ENCODE results near the gene TNFSF9. TPM values are rescaled to one million over a fixed set of nuclear protein-coding genes. Genes with fewer than 3 reads are reported as not detected.
"Not testable (repeated sequence)": the region's sequence is repeated elsewhere in the genome, so short reads cannot be mapped to it uniquely, and the experiment has no call there.

The TNFSF9 gene
- polyA plus RNA-seq, 4 donors = 0.17 to 0.53 (median 0.35) TPM

DNA sequence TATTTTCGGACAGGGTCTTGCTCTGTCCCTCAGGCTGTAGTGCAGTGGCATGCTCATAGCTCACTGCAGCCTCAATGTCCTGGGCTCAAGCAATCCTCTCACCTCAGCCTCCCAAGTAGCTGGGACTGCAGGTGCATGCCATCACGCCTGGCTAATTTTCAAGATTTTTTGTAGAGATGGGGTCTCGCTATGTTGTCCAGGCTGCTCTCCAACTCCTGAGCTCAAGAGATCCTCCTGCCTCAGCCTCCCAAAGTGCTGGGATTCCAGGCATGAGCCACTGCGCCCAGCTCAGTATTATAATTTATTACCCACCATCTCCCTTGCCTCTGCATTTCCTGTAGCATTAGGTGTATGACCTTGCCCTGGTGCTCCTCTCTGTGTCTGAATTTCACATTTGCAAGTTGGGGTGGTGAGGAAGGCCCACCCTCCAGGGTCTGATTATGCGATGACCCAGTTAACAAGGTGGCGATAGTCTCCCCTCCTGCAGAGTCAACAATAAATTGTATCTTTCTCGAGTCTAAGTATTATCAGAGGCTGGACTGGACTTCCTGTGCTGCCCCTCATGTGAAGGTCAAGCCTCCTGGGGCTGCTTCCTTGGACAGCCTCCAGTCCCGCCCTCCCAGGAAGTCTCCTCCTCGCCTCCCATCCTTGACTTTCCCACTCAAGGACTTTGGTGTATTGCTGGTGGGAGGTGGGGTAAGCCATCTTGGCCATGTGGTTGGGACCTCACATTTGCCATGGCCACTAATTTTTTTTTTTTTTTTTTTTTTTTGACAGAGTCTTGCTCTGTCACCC, 27.2 kb upstream of the TNFSF9 start:
- DNase-seq (ENCODE audit: low read depth in 4 of 4, low spot score in 3 of 4) = no peak

DNA sequence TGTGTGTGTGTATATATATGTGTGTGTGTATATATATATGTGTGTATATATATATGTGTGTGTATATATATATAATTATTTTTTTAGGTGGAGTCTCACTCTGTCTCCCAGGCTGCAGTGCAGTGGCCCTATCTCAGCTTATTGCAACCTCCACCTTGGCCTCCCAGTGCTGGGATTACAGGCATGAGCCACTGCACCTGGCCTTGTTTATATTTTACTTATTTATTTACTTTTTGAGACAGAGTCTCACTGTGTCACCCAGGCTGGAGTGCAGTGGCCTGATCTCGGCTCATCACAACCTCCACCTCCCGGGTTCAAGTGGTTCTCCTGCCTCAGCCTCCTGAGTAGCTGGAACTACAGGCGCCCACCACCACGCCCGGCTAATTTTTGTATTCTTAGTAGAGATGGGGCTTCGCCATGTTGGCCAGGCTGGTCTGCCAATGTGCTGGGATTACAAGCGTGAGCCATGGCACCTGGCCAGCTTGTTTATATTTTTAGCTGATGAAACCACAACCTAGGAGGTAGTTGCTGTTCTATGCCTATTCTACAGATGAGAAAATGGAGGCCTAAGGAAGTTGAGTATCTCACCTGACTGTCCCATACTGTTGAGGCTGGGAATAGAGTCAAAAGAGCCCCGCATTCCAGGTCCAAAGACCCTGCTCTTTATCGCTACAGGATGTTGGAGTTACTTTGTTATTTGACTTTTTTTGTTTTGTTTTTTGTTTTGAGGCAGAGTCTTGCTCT, 22.6 kb upstream of the TNFSF9 start:
- not testable (repeated sequence) for DNase-seq (ENCODE audit: low read depth in 4 of 4, low spot score in 3 of 4)

DNA sequence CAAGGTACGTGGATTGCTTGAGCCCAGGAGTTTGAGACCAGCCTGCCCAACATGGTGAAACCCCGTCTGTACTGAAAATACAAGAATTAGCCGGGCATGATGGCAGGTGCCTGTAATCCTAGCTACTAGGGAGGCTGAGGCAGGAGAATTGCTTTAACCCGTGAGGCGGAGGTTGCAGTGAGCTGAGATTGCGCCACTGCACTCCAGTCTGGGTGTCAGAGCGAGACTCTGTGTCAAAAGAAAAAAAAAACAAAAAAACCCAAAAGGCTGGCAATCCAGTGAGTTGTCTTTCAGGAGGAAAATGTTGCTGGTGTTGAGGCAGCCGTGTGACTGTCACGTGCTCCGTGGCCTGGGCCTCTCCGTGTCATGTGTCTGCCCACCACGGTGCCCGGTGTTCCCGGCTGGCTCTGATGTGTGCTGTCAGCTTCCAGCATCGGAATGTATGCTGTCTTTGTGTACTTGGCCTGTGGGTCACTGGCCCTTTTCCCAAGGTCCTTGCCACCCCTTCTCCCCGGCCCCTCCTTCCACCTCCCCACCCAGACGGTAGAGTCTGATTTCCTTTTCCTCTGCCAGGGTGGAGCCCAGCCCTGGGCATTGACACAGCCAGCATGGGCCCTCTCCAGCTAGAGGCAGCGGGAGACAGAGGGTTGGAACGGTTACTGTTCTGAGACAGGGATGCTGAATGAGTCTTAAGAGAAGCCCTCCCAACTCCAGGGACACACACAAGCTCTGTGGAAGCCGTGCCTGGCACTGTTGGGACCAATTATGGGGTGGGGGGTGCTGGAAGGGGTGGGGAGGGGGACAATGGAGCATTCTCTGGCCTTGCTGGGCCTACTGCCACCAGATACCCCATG, 21.5 kb upstream of the TNFSF9 start:
- DNase-seq (ENCODE audit: low read depth in 4 of 4, low spot score in 3 of 4) = no peak

DNA sequence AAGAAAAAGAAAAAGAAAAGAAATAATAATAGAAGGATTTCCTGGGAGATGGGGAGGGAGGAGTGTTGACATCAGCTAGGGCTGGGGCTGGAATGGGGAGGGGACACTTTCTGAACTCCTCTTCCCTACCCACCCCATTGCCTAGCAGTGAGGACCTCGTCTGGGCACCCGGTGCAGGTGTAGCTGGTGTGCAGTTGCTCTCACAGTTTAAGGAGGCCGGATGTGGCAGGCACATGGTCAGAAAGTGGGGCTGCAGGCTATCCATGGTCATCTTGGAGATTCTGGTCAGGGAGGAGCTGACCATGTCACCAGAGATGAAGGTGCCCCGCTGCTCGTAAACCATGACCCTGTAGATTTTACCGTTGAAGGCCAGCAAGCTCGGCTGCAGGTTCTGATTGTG, 20.2 kb upstream of the TNFSF9 start:
- DNase-seq (ENCODE audit: low read depth in 4 of 4, low spot score in 3 of 4) = no peak

DNA sequence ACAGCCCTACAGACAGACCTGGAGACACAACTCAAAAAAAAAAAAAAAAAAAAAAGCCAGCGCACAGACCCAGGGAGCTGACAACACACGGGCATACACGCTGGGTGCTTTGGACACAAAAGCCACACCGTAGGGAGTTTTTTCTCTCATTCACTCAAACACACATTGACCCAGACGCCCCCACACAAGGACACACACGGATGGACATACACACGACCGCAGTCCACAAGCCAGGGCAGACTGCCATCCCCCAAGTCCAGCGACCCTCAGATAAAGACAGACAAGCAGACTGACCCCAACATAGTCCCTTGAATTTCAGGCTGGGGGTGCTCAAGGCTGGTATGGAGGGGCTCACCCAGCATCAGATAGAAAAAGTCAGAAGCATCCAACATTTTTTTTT, 16.7 kb upstream of the TNFSF9 start:
- DNase-seq (ENCODE audit: low read depth in 4 of 4, low spot score in 3 of 4) = no peak

DNA sequence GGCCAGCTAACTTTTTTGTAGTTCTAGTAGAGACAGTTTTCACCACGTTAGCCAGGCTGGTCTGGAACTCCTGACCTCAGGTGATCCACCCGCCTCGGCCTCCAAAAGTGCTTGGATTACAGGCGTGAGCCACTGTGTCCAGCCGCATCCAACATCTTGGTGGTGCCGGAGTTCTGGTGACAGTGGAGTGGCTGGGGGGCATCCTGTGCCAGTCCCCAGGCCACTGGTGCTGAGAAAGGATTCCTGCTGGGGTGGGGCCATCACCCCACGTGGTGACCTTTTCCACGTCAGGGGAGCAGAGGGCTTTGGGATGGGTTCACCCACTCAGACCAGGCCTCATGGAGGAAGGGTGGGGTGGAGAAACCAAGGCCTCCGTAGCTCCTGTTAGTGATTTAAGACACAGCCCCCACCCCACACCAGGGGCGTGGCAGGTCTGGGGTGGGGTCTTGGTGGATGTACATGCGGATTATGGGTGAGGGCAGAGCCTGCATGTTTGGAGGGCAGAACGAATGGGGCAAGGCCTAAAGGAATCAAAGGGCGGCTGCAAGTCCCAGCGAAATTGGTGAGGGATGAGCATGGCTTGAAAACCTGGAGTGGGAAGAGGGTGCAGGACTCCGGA, 15.8 kb upstream of the TNFSF9 start:
- DNase-seq (ENCODE audit: low read depth in 4 of 4, low spot score in 3 of 4) = no peak

DNA sequence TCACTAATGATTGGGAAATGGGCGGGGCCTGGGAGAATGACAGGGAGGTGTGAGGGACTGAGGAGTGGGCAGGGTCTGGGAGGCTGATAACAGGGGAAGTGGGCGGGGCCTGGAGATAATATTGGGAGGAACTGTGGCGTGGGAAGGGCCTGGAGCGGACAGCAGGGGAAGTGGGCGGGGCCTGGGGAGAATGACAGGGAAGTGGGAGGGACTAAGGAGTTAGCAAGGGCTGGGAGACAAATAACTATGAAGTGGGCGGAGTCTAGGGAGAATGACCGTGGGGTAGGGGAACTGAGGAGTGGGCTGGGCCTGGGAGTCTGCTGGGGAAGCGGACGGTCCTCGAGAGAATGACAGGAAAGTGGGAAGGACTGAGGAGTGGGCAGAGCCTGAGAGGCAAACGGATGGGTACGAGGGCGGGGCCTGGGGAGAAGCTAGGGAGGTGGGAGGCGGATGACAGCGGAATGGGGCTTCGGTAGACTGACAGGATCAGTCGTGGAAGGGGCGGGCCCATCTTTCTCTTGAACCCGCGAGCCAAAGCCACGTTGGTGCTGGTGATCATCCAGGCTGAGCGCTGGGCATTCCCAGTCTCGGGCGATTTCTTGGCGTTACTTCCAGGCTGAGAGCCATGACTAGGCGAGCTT, 14.7 kb upstream of the TNFSF9 start:
- DNase-seq (ENCODE audit: low read depth in 4 of 4, low spot score in 3 of 4) = peak; percentile 71 to 76 (median 73)

DNA sequence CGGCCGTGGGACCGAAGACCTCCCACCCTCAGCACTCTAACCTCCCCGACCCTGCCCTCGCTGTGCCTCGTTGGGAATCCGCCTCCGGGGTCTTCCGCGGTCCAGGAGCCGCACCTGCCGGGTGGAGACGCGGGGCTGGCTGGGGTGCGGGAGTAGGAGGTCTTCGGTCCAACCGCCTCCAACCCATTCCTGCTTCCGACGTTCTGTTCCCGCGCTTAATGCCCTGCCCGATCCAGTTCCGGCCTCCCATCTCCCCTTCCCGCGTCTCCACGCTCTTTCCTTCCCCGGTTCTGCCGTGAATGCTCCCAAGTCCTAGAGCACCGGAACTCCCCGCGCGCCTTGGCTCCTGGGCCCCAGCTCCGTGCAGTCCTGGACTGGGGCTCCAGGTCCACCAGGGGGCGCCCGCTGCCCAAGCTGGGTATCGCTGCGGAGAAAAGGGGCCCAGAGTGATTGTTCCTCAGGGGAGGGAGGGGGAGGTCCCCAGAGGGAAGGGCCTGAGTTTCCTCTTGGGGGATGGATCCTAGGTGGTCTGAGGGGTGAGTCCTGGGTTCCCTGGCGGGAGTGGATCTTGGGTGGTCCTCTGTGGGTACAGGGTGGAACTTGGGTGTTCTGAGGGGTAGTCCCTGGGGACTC, 14.1 kb upstream of the TNFSF9 start:
- peak; percentile 72 to 81 (median 78) for DNase-seq (ENCODE audit: low read depth in 4 of 4, low spot score in 3 of 4)

DNA sequence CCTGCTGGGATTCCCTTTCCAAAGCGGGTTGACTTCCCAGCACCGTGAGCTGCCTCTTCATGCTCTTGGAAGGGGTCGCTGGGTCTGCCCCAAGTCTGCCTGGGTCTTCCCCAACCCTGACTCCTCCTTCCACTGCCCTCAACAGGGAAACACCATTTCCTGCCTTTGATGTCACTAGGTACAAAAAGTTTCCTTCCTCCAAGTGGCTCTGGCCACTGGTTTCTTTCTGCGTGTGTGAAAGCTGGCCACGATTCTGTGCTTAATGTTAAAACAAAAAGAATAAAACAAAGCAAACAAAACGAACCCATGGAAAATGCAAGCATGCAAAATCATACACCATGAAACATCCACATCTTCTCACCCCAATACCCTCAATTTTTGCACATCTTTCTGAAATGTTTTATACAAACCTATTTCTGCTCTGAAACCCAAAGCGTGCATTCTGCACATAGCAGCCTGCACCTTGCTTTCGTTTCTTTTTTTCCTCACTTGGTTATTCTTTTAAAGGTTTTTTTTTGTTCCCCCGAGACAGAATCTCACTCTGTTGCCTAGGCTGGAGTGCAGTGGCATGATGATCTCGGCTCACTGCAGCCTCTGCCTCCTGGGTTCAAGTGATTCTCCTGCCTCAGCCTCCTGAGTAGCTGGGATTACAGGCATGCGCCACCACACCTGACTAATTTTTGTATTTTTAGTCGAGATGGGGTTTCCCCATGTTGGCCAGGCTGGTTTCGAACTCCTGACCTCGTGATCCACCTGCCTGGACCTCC, 12.5 kb upstream of the TNFSF9 start:
- no peak for DNase-seq (ENCODE audit: low read depth in 4 of 4, low spot score in 3 of 4)

DNA sequence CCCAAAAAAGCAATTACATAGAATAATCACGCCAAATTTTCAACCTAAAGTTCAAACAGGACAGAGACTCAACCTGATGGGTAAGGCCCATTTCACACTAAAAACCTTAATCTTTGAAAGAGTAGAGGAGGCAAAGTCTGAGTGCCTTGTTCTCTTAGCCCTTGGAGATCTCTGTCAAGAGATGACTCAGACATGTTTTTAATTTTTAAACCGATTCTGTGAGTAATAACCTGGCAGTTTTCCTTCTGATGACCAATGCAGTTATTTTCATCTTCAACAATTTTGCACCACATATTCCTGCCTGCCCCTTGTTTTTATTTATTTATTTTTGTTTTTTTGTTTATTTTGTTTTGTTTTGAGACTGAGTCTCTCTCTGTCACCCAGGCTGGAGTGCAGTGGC, 11.5 kb upstream of the TNFSF9 start:
- no peak for DNase-seq (ENCODE audit: low read depth in 4 of 4, low spot score in 3 of 4)

DNA sequence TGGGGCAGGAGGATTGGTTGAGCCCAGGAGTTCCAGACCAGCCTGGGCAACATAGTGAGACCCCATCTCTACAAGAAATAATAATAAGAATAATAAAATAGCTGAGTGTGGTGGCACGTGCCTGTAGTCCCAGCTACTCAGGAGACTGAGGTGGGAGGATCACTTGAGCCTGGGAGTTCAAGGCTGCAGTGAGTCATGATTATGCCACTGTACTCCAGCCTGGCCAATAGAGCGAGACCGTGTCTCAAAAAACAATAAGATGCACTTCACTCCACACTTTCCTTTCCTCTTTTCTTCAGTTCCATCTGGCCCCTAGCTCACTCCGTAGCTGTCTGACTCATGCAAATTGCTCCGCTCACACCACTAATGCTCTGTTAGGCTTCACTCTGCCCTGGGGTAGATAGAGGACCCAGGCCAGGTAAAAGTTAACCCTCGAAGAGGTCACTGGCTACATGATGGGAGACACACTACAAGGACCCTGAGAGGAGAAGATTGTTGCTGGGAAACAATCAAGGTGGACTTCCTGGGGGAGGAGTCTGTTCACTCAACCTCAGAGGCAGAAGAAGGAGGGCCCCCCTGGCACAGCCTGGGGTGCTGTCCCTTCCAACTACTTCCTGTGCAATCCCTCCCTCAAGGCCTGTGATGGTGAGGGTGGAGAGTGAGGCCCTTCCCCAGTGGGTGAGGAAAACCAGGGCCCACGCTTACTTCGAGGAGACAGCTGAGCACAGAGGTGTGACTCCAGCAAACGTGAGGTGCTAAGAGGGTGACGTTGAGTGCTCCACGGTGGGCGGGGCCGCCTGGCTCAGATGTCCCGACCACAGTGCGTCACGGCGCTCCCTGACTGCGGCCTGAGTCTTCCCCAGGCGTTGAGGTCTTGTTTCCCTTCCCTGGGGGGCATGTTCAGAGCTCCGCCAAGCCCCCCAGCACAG, 8.8 kb upstream of the TNFSF9 start:
- no peak for DNase-seq (ENCODE audit: low read depth in 4 of 4, low spot score in 3 of 4)

DNA sequence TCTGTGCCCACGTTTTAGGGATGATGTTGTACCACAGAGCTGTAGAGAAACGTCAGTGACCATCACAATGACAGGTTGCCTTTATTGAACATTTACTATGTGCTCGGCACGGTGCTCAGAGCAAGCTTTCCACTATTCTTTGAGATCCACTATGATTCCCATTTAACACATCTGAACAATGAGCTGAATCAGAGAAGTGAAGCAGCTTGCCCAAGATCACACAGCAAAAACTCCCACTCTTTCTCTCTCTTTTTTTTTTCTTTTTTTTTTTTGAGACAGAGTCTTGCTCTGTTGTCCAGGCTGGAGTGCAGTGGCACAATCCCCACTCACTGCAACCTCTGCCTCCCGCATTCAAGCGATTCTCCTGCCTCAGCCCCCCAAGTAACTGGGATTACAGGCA, 8.1 kb upstream of the TNFSF9 start:
- no peak for DNase-seq (ENCODE audit: low read depth in 4 of 4, low spot score in 3 of 4)

DNA sequence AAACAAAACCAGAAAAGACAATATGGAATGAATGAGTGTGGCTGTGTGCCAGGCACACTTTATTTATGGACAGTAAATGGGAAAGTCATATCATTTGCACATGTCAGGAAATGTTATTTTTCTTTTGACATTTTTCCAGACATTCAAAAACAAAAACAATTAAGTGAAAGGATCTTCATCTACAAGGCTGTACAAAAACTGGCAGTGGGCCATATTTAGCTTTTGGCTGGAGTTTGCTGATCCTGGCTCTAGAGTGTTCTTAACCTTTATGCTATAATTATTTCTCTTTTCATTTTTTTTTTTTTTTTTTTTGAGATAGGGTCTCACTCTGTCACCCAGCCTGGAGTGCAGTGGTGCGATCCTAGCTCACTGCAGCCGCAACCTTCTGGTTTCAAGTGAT, 6.5 kb upstream of the TNFSF9 start:
- DNase-seq (ENCODE audit: low read depth in 4 of 4, low spot score in 3 of 4) = no peak

DNA sequence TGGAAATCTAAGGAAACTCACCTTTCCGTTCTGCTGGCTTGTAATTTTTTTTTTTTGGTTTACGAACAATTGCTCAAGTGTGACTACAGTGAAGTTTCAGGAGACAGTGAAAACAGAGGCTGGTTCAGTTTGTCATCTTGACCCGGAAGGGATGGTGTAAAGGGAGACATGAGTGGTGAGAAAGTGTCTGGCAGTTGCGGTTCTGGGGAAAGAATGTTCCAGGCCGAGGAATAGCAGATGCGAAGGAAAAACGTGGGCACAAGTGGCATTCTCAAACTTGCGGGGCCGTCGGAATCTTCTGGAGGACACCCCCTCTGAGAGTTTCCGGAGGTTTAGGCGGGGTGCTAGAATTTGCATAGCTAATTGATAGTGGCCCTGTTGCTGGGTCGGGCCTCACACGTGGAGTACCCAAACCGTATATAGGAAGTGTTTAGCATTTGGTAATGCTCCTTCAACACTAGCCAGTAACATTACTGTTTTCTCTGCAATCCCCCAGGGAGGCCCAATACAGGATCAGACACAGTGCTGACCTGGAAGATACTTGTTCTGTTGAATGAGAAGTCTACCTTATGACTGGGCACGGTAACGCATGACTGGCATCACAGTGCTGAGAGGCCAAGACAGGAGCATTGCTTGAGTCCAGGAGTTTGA, 2.8 kb upstream of the TNFSF9 start:
- DNase-seq (ENCODE audit: low read depth in 4 of 4, low spot score in 3 of 4) = no peak

DNA sequence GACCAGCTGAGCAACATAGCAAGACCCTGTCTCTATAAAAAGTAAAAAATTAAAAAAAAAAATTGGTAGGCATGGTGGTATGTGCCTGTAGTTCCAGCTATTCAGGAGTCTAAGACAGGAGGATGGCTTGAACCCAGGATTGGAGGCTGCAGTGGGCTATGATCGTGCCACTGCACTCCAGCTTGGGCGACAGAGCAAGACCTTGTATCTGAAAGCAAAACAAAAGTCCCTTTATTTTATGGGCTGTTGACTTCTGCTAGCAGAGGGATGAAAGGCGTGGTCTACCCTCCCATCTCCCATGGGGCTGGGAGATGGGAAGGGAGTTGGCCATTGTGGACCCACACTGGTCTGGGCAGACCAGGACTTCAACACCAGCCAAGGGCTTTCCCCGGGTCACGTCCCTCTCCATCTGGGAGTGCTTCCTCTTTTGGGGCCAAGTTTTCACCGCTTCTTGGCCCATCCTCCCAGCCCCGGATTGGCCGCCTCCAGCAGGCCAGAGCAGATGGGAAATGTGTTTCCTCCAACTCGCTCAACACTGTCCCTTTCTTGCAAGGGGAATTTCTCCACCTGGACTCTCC, 2.2 kb upstream of the TNFSF9 start:
- no peak for DNase-seq (ENCODE audit: low read depth in 4 of 4, low spot score in 3 of 4)

DNA sequence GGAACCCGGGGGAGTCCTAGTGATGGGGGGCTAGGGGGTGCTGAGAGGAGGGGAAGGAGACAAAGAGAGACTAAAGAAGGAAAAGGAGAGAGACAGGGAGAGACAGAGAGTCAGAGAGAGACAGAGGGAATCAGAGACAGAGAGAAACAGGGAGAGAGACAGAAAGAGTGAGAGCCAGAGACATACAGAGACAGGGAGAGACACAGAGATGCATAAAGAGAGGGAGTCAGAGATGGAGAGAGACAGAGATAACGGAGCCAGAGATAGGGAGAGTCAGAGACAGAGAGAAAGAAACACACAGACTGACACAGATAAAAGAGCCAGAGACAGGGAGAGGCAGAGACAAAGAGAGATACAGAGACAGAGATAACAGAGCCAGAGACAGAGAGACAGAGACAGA, 1.5 kb upstream of the TNFSF9 start:
- no peak for DNase-seq (ENCODE audit: low read depth in 4 of 4, low spot score in 3 of 4)

DNA sequence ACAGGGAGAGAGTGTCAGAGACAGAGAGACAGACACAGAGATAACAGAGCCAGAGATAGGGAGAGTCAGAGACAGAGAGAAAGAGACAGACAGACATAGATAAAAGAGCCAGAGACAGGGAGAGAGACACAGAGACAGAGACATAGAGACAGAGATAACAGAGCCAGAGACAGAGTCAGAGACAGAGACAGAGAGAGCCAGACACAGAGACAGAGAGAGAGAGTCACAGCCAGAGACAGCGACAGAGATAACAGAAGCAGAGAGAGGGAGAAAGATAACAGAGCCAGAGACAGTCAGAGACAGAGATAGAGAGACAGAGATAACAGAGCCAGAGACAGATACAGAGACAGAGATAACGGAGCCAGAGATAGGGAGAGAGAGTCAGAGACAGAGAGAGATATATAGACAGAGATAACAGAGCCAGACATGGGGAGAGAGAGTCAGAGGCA, 865 bp upstream of the TNFSF9 start:
- DNase-seq (ENCODE audit: low read depth in 4 of 4, low spot score in 3 of 4) = no peak

All from right renal pelvis (tissue), 4 donors.